ENCODE data around the gene INTS1.

Gene INTS1

GRCh38 chr7:1502845-1503244 is 1.3 kb downstream of the INTS1 start:
- DNase-seq (ENCODE audit: low read depth), result no peak
- TF ChIP-seq CTCF (conservative IDR thresholded peaks at IDR 0.05; ENCODE audit: control insufficient read depth, insufficient read depth, low read depth, low read length), result no peak
- H3K4me3 ChIP-seq (ENCODE audit: control insufficient read depth, low read depth, low read length), result peak overlapping the region; percentile 73

GRCh38 chr7:1501487-1502270 is 2.5 kb downstream of the INTS1 start:
- TF ChIP-seq CTCF (conservative IDR thresholded peaks at IDR 0.05; ENCODE audit: control insufficient read depth, insufficient read depth, low read depth, low read length), result no peak
- H3K4me3 ChIP-seq (ENCODE audit: control insufficient read depth, low read depth, low read length), result no peak overlapping the region
- no peak for DNase-seq (ENCODE audit: low read depth)

DNA sequence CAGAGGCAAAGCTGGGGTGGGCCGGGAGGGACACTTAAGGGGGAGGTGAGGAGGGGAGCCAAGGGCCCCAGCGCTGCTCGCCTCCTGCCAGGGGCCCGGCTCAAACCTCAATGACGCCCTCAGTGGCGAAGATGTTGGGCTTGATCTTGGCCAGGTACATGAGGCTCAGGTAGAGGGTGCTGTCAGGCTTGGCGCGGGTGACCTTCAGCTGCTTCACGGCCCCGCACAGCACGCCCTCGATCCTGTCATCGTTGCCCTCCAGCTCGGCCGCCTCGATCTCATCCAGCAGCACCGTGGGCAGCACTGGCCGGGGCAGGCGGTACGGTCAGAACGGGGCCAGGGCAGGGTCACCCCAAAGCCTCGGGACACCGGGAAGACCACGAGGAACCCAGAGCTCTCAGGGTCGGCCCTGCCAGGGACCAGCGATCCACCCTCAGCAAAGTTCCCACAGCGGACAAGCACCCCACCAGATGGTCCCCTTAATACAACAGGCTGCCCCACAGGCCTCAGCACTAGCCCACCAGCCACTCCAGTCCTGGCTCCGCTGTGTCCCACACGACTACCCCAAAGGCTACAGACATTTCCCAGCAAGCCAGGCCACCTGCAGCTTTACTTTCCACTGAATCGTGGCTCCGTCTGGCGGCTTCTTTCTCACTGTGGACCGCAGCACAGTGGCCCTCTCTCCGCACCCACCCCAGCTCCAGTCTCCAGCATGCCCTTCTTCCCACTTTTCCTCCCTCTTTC is 4.0 kb downstream of the INTS1 start:
- no peak overlapping the region for H3K4me3 ChIP-seq (ENCODE audit: control insufficient read depth, low read depth, low read length)
- DNase-seq (ENCODE audit: low read depth), result no peak

DNA sequence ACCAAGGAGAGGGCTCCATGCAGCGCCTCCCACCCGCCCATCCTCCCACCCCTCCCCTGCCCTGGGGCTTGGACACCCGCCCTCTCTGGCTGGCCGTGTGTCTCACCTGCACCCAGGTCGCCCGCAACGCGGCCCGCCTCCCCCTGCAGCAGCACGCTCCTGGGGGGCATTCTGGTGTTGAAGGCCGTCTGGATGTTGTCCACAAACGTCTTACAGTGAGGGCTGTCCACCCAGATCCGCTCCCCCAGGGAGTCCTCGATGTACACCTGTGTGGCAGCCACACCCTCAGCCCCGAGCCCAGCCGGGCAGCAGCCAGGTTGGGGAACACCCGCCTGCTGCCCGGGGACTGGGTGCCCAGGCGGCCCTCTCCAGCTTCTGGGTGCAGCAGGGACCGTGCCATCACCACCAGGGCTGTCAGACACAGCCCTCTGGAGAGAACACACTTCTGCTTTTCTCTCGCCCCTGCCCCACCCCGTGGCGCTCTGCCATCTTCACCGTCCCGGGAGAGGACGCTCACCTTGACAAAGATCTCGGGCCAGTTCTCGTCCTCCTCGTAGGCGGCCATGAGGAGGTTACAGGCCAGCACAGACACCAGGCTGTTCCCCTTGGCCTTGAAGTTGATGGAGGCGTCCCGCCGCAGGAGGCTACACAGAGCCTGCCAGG is 4.7 kb downstream of the INTS1 start:
- no peak overlapping the region for H3K4me3 ChIP-seq (ENCODE audit: control insufficient read depth, low read depth, low read length)
- no peak for DNase-seq (ENCODE audit: low read depth)
- TF ChIP-seq CTCF (conservative IDR thresholded peaks at IDR 0.05; ENCODE audit: control insufficient read depth, insufficient read depth, low read depth, low read length), result no peak

More for the DNA sequence above, 4.0 kb downstream of the INTS1 start:
- TF ChIP-seq CTCF (conservative IDR thresholded peaks at IDR 0.05; ENCODE audit: control insufficient read depth, insufficient read depth, low read depth, low read length), result no peak

GRCh38 chr7:1498370-1499305 is 5.6 kb downstream of the INTS1 start:
- TF ChIP-seq CTCF (conservative IDR thresholded peaks at IDR 0.05; ENCODE audit: control insufficient read depth, insufficient read depth, low read depth, low read length), result no peak
- H3K4me3 ChIP-seq (ENCODE audit: control insufficient read depth, low read depth, low read length), result no peak overlapping the region
- no peak for DNase-seq (ENCODE audit: low read depth)
